Measurements from ENCODE around the gene LMBR1.
"Not testable (repeated sequence)": the region's sequence is repeated elsewhere in the genome, so short reads cannot be mapped to it uniquely, and the experiment has no call there.

The LMBR1 gene

DNA sequence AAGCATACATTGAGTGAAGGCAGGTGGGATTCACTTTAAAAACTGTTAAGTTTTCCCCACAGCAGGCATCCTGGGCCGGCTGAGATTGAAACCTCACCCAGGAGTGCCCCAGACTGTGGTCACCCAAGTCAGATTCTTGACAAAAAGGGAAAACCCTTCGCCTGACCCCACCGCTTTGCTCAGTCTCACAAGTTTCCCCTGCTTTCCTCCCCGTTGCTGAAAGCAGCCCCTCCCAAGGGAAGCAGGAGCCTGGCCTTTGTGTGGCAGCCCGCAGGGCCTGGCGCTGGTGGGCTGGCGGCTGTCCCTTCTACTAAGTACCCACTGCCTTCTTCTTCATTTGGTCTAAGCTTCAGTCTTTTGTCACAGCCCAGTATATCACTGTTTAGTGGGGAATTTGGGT is 236.4 kb downstream of the LMBR1 start:
- DNase-seq (ENCODE audit: low read depth, low spot score), result no peak

DNA sequence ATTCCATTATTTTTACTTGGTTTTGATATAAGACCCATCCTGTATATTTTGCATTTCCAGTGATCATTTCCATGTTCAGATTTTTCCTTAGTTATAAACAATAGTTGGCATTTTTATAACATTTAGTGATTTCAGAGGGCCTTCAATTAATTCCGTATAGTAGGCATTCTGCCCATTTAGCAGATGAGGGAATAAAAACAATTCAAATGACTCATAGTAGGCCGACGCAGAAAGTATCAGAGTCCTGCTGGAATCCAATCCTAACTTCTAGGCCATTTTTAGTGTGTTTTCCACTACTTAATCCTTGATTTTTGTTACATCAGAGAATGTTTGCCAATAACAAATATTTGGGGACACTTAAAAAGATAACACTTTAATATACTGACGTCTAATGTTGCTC is 237.0 kb downstream of the LMBR1 start:
- no peak for DNase-seq (ENCODE audit: low read depth, low spot score)

DNA sequence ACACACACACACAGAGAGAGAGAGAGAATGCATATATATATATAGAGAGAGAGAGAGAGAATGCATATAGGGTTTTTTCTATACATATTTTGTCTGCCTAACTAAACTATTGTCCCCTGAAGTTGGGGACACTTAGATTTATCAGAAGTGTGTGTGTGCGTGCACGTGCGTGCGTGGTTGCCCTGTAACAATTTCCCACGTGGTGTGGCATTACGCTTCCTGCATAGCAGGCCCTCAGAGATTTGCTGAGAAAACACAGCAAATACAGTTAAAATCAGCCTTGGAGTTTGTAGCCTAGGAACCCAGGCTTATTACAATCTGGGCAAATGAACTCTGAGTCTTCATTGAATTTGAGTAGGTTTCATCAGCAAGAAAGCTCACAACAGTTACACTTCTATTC is 237.7 kb downstream of the LMBR1 start:
- DNase-seq (ENCODE audit: low read depth, low spot score), result no peak

DNA sequence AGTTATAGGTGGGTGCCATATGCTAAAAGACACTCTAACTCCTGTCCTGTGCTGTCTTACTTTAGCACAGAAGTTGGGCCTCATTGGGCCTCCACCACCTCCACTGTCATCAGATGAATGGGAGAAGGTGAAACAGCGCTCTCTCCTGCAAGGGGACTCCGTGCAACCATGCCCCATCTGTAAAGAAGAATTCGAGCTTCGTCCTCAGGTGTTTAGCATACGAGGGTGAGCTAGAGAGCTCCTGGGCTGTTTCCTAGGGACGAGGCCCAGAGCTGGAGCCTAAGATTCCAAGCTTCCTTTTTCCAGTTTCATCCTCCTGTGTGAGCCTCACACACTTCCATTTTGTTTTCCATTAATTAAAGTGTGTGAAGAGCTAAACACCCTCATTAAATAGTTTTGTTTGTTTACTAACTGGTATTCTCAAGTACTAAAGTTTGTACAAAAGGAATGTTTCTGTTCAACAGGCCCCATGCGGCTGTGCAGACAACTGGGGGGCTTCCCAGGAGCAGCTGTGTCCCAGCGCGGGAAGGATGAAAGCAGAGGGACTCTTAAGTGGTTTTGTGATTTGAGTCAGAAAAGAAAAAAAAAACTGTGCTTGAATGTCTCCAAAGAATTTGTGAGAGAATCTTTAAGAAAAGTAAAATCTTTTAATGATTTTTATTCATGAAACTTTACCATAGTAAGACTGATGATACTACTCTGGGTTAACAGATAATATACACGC is 238.3 kb downstream of the LMBR1 start:
- DNase-seq (ENCODE audit: low read depth, low spot score), result no peak

DNA sequence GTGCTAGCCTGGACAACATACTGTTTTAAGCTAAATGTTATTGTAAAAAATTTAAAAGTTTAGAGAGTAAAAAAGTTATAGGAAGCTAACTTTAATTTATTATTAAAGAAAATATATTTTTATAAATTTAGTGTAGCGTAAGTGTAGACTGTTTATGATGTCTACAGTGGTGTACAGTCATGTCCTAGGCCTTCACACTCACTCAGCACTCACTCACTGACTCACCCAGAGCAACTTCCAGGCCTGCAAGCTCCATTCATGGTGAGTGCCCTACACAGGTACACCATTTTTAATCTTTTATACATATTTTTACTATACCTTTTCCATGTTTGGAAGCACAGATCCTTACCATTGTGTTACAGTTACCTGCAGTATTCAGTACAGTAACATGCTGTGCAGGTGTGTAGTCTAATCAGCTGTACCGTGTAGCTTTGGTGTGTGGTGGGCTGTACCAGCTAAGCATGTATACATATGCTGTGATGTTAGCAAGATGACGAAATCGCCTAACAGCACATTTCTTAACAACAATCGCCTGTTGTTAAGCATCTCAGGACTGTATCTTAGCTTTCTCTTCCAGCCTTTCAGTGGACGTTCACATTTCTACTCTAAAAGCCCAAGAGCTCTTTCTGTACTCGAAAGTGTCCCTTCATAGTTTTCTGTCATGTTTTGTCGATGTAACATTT is 240.0 kb downstream of the LMBR1 start:
- no peak for DNase-seq (ENCODE audit: low read depth, low spot score)

DNA sequence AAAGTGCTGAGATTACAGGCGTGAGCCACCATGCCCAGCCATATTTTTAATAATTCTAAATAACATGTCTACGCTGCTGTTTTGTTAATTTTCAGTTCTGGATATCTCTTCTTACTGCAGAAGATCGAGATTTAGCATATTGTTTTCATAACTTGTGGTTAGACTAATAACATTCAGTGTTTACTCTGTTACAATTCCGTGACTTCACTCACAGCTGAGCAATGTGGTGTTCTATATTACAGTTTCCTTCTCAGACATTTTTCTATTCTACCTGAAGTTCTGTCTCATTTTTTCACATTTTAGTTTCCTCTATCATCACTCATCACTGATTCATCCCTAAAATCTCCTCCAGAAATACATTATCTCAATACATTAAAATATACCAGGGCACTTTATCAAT is 241.5 kb downstream of the LMBR1 start:
- DNase-seq (ENCODE audit: low read depth, low spot score), result no peak

DNA sequence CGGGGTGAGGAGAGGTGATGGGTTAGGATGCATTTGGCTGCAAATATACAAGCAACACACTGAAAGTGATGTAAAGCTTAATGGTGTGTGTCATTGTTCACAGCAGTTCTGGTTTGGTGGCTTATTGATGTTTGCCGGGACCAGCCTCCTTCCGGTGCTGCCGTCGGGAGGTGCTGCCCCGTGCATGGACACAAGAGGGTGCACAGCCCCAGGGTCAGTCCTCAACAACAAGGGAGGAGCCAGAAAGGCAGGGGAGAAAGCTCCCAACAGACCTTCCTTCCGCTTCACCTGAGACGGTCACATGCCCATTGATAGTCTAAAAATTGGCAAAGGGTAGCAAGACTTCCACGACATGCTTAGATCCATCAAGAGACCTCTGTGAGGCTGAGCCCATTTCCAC is 242.9 kb downstream of the LMBR1 start:
- no peak for DNase-seq (ENCODE audit: low read depth, low spot score)

DNA sequence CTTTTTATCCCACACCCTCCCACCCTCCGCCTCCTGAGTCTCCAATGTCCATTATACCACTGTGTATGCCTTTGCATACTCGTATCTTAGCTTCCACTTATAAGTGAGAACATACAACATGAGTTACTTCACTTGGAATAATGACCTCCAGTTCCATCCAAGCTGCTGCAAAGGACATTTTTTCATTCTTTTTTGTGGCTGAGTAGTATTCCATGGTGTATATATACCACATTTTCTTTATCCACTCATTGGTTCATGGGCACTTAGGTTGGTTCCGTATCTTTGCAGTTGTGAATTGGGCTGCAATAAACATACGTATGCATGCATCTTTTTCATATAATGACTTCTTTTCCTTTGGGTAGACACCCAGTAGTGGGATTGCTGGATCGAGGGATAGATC is 245.7 kb downstream of the LMBR1 start:
- DNase-seq (ENCODE audit: low read depth, low spot score), result not testable (repeated sequence)

DNA sequence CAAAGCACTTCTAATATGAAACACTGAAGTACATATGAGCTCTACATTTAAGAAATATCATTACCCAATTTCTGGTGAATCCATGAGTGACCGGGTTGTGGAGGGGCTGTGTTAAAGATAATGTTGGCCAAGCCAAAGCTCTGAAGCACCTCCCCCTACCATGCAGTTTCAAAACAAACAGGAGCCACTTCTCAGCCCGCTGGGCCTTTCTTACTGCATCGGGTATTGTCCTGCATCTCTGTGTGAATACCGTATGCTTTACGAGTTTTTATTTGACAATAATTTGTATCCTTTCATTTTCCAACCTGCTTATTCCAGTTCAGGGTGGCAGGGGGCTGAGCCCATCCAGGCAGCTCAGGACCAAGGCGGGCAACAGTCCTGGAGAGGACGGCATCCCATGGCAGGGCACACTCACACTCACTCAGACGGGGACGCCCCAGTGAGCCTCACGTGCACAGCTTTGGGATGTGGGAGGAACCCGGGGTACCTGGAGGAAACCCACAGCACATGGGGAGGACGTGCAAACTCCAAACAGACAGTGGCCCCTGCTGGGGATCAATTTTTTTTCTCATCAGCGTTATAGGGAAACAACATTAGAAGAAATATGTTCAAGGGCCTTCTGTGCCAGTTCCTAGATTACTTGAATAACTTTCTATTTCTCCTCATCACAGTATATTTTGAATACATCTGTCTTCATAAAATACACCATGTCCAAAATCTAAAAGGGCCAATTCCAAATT is 250.5 kb downstream of the LMBR1 start:
- DNase-seq (ENCODE audit: low read depth, low spot score), result no peak

DNA sequence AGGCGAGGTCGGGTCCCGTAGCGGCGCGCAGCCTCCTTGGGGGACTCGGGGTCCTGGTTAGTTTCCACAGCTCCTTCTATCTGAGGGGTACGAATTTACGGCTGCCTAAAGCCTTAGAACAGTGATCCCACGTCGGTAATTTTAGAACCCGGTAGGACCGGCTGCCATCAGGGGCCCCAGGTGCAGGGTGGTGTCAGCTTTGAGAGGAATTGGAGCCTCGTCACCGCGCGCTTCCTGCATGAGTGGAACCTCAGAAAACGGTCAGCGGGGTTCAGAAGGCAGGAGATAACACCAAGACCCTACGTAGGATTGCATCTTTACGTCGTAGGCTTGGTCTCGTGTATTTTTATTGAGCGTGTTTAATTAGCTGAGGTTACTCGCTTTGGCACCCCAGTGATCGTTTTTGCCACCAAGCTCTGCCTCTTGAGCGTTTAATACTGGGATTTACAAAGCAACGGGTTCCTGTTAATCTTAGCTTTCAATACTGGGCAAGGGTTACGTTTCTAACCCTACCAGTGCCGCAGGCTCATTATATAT is 252.0 kb downstream of the LMBR1 start:
- no peak for DNase-seq (ENCODE audit: low read depth, low spot score)

DNA sequence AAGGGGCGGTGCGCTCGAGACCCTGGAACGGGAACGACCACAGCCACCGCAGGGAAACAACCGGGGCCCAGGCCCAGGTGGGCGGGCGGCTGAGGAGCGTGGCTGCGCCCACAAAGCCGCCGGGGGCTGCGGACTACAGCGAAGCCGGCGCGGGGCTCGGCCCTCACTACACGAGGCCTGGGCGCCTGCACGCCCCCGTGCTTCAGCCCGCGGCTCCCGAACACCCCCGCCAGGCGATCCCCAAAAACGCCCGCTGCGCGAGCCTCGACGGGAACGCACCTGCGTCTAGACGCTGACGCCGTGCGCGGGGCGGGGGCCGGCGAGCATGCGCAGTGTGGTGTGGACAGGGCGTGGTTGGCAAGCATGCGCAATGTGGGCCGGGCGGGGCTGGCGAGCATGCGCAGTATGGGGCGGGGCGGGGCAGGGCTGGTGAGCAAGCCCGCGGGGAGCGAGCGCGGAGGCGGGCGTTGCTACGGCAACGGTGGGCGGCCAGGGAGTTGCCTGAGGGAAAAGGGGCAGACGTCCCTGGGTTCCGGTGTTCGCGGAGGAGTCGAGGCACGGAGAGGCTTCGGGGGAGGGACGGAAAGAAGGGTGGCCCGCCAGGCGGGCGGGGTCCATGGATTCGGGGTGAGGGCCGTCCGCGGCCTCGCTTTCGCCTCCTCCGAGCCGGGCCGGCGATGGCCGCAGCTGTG is 252.6 kb downstream of the LMBR1 start, which contains the start of gene RNF32:
RNF32 (plus strand) TSS at position 518 of the 692 bp plus-strand sequence. CDS start 3,104 bp downstream, outside the sequence.
- peak; percentile 95 for DNase-seq (ENCODE audit: low read depth, low spot score)

DNA sequence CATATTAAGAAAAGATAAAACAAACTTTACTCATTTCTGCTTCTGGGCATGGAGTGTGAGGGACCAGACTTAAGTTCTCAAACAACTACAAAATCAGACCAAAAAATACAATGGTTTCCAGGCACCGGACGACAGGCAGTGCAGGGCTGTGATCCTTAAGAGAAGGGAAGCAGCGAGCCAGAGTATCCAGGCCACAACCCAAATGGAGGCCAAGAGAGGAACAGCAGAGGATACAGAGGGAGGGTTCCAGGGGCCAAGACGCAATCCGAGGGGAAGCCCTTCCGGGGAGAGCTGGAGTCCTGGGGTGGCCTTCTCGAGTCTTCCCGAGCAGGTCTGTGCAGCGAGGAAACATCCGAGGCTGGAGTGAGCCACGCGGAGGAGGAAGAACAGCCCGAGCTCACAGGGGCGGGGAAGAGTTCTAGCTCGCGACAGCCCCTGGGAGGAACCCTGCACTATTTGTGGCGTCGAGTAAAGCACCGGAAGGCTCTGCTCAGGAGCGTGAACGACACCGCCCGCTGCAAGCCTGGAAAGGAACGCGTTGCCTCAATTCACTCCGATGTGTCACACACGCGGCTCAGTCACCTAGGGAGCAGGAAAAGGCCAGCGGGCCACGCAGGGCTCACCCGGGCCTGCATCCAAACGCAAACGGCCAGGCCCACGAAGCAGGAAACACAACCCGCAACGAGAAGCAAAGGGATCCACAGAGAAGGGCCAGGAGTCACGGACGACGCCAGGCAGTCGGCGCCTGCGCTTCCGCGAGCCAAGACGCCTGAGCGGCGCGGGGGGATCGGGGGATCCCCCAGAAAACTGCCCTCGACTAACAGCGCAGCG is 253.3 kb downstream of the LMBR1 start:
- DNase-seq (ENCODE audit: low read depth, low spot score), result peak; percentile 4

DNA sequence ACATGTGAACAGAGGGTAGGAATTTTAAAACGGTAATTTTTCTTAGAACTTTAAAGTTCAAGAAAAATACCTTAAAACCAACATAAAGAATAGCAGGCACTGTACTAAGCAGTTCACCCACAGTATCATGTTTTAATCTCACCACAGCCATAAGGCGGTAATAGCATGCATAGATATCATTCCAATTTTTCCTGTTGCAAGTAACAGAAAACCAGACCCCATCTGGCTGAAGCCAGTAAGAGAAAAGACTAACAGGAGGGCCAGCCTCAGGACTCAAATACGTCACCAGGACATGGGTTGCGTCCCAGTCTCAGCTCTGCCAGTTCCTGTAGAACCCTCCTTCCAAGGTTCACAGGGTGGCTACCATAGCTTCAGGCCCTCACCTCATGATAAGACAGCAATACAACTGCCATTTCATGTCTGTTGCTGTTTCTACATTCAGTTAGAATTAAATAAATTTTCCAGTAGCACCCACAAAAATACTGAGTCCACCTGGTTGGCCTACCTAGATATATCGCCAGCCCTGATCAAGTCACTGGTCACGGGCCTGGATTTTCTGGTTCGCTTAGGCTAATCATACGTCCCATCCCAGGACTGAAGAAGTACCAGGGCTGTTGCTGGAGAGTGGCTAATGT is 254.4 kb downstream of the LMBR1 start:
- DNase-seq (ENCODE audit: low read depth, low spot score), result no peak

DNA sequence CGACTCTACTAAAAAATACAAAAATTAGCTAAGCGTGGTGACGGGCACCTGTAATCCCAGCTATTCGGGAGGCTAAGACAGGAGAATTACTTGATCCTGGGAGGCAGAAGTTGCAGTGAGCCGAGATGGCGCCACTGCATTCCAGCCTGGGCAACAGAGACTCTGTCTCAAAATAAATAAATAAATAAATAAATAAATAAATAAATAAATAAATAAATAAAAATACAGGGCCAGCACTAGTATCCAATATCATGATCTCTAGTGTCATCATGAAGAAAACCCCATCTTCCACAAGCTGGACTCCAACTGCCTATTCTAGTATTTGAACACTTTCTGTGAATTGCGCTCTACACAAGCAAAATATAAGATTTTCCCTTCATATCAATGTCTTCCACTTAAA is 255.9 kb downstream of the LMBR1 start:
- DNase-seq (ENCODE audit: low read depth, low spot score), result not testable (repeated sequence)

DNA sequence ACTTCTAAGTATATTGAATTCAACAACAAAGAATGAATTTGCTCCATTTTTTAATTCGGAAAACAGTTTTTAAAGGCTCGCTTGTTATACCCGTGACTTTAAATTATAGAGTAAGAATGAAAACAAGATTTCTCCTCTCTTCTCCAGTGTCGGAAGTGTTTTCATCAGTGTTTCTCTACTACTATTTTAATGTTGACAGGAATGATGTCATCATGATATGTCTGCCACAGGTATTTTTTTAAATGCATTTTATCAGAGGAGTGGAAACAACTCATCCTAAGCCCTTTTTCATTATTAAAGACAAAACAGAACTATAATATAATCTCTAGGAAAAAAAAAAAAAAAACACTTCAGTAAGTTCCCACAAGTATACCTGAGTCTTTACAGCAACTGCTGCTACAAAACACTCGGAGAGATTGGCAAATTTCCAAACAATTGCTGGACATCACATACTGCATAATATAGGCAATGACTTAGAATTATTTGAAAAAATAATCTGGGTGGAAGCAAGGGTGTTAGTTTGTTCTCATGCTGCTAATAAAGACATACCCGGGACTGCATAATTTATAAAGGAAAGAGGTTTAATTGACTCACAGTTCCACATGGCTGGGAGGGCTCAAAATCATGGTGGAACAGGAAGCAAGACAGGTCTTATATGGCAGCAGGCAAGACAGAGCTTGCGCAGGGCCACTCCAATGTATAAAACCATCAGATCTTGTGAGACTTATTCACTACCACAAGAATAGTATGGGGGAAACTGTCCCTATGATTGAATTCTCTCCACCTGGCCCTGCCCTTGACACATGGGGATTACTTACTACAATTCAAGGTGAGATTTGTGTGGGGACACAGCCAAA is 257.2 kb downstream of the LMBR1 start:
- no peak for DNase-seq (ENCODE audit: low read depth, low spot score)

DNA sequence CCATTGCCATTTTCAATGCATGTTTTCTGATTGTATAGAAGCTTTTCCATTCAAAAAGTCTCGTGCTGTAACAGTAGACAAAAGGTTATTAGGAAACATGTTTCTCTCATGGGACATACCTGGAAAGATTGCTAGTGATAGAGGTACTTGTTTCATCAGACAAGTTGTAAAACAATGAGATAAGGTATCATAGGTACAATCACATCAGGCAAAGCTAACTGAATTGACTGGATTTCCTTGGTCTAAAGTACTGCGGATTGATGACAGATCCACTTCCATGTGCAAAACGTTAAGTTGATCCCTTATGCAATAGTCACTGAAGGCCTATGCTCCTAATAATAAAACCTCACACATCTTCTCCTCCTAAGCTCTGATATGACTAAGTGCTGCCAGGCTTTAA is 258.9 kb downstream of the LMBR1 start:
- no peak for DNase-seq (ENCODE audit: low read depth, low spot score)

DNA sequence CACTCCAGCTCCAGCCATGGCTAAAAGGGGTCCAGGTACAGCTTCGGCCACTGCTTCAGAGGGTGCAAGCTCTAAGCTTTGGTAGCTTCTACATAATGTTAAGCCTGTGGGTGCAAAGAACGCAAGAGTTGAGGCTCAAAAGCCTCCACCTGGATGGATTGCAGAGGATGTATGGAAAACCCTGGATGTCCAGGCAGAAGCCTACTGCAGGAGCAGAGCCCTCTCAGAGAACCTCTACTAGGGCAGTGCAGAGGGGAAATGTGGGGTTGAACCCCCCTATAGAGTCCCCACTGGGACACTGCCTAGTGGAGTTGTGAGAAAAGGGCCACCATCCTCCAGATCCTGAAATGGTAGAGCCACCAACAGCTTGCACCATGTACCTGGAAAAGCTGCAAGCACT is 263.1 kb downstream of the LMBR1 start:
- no peak for DNase-seq (ENCODE audit: low read depth, low spot score)

DNA sequence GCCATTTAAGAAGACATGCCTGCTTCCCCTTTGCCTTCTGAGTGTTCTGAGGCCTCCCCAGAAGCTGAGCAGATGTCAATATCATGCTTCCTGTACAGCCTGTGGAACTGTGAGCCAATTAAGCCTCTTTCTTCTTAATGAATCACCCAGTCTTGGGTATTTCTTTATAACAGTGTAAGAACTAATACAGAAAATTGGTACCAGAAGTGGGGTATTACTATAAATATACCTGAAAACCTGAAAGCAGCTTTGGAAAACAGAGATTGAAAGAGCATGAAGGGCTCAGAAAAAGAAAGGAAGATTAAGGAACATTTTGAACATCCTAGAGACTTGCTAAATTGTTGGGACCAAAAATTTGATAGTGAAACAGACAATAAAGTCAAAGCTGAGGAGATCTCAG is 264.4 kb downstream of the LMBR1 start:
- no peak for DNase-seq (ENCODE audit: low read depth, low spot score)
